GM12891 (cell line): Measurements from ENCODE around the gene ANKDD1B.

Experiments used
- PAX5 ChIP-seq: IDR thresholded peaks from 2 replicates; pipeline ENCODE4 v1.6.1; 2011; ENCODE audit warnings: low read length, moderate library complexity, mild to moderate bottlenecking; ENCODE audit not compliant: insufficient read depth, severe bottlenecking
- POLR2A ChIP-seq: IDR thresholded peaks from 2 replicates; pipeline ENCODE4 v1.6.1; 2011; ENCODE audit warnings: low read depth, low read length, control low read depth
- POLR2AphosphoS5 ChIP-seq: IDR thresholded peaks from 2 replicates; pipeline ENCODE4 v1.6.1; 2011; ENCODE audit warnings: low read depth, low read length, control low read depth
- POU2F2 ChIP-seq: IDR thresholded peaks from 2 replicates; pipeline ENCODE4 v1.6.1; 2011; ENCODE audit warnings: low read depth, mild to moderate bottlenecking, control low read depth, low read length, moderate library complexity
- TAF1 ChIP-seq: IDR thresholded peaks from 2 replicates; pipeline ENCODE4 v1.6.1; 2011; ENCODE audit warnings: low read depth, low read length, control low read depth

GRCh38 chr5:75640826-75641225 is 29.6 kb downstream of the ANKDD1B start:
- TF ChIP-seq TAF1 (no peak), POLR2AphosphoS5 (no peak), POLR2A (no peak), POU2F2 (no peak), PAX5 (no peak)
